ENCODE data around the gene NUP35.

The NUP35 gene

GRCh38 chr2:183093857-183094657 lies 30.2 kb upstream of the NUP35 start:
- no peaks in the 10 kb centered on the region for H3K36me3 ChIP-seq (ENCODE audit: control insufficient read depth, insufficient read depth, low read length)
- no peaks in the 10 kb centered on the region for H3K27me3 ChIP-seq (replicated peaks; ENCODE audit: control insufficient read depth, insufficient read depth, low read length, poor library complexity, severe bottlenecking)
- no peaks in the 10 kb centered on the region for H3K4me1 ChIP-seq (ENCODE audit: control insufficient read depth, insufficient read depth, low read length, poor library complexity, severe bottlenecking)
- DNase-seq, result no peak
- H3K9me3 ChIP-seq (ENCODE audit: control insufficient read depth, low read length), result no peaks in the 10 kb centered on the region
- no peak overlapping the region for H3K27ac ChIP-seq (ENCODE audit: insufficient read depth, low read length, poor library complexity, severe bottlenecking)
- H3K4me3 ChIP-seq (ENCODE audit: insufficient read depth, low read depth, low read length, poor library complexity, severe bottlenecking), result no peak overlapping the region

DNA sequence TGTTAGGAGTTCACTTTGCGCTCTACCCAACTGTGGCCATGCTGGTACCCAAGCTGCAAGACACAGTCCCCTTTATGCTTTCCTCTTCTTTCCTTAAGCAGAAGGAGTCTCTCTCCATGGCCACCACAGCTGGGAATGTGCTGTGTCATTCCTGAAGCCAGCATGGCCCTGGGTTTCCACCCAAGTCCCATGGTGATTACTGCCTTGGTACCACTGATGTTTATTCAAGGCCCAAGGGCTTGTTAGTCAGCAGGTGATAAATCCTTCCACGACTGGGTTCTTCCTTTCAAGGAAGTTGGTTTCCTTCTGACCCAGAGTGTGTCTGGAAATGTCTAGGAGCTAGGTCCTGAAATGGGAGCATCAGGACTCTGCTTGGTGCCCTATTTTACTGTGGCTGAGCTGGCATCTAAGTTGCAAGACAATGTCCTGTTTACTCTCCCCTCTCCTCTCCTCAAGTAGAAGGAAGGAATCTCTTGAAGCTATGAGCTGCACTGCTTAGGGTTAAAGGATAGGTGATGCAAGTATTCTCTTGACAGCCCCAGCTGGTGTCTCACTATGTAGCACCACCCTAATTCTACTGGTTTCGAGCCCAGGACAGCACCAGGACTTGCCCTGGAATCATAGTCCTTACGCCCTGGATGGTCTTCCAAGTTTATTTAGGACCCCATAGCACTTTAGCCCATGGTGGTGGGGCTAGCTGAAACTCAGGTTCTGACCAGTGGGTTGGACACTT lies 18.7 kb upstream of the NUP35 start:
- Histone ChIP-seq H3K4me1 (ENCODE audit: control insufficient read depth, insufficient read depth, low read length, poor library complexity, severe bottlenecking) (no peaks in the 10 kb centered on the region), H3K27ac (ENCODE audit: insufficient read depth, low read length, poor library complexity, severe bottlenecking) (no peak overlapping the region), H3K36me3 (ENCODE audit: control insufficient read depth, insufficient read depth, low read length) (no peaks in the 10 kb centered on the region), H3K4me3 (ENCODE audit: insufficient read depth, low read depth, low read length, poor library complexity, severe bottlenecking) (no peak overlapping the region), H3K27me3 (replicated peaks; ENCODE audit: control insufficient read depth, insufficient read depth, low read length, poor library complexity, severe bottlenecking) (no peaks in the 10 kb centered on the region), H3K9me3 (ENCODE audit: control insufficient read depth, low read length) (no peaks in the 10 kb centered on the region)
- no peak for DNase-seq

- DNase-seq, result no peak
- Histone ChIP-seq H3K9me3 (ENCODE audit: control insufficient read depth, low read length) (no peaks in the 10 kb centered on the region), H3K4me1 (ENCODE audit: control insufficient read depth, insufficient read depth, low read length, poor library complexity, severe bottlenecking) (no peaks in the 10 kb centered on the region), H3K27ac (ENCODE audit: insufficient read depth, low read length, poor library complexity, severe bottlenecking) (no peak overlapping the region), H3K4me3 (ENCODE audit: insufficient read depth, low read depth, low read length, poor library complexity, severe bottlenecking) (no peak overlapping the region), H3K36me3 (ENCODE audit: control insufficient read depth, insufficient read depth, low read length) (no peaks in the 10 kb centered on the region), H3K27me3 (replicated peaks; ENCODE audit: control insufficient read depth, insufficient read depth, low read length, poor library complexity, severe bottlenecking) (no peaks in the 10 kb centered on the region)
Observed at GRCh38 chr2:183112577-183112976, 11.7 kb upstream of the NUP35 start.

- no peak overlapping the region for H3K27ac ChIP-seq (ENCODE audit: insufficient read depth, low read length, poor library complexity, severe bottlenecking)
- no peak for DNase-seq
- no peaks in the 10 kb centered on the region for H3K27me3 ChIP-seq (replicated peaks; ENCODE audit: control insufficient read depth, insufficient read depth, low read length, poor library complexity, severe bottlenecking)
- no peak overlapping the region for H3K4me3 ChIP-seq (ENCODE audit: insufficient read depth, low read depth, low read length, poor library complexity, severe bottlenecking)
- no peaks in the 10 kb centered on the region for H3K36me3 ChIP-seq (ENCODE audit: control insufficient read depth, insufficient read depth, low read length)
- H3K9me3 ChIP-seq (ENCODE audit: control insufficient read depth, low read length), result no peaks in the 10 kb centered on the region
- no peaks in the 10 kb centered on the region for H3K4me1 ChIP-seq (ENCODE audit: control insufficient read depth, insufficient read depth, low read length, poor library complexity, severe bottlenecking)
Observed at GRCh38 chr2:183113630-183114029, 10.6 kb upstream of the NUP35 start.

- no peak overlapping the region for H3K27ac ChIP-seq (ENCODE audit: insufficient read depth, low read length, poor library complexity, severe bottlenecking)
- no peaks in the 10 kb centered on the region for H3K27me3 ChIP-seq (replicated peaks; ENCODE audit: control insufficient read depth, insufficient read depth, low read length, poor library complexity, severe bottlenecking)
- no peaks in the 10 kb centered on the region for H3K4me1 ChIP-seq (ENCODE audit: control insufficient read depth, insufficient read depth, low read length, poor library complexity, severe bottlenecking)
- DNase-seq, result no peak
- no peak overlapping the region for H3K4me3 ChIP-seq (ENCODE audit: insufficient read depth, low read depth, low read length, poor library complexity, severe bottlenecking)
- H3K9me3 ChIP-seq (ENCODE audit: control insufficient read depth, low read length), result no peaks in the 10 kb centered on the region
- H3K36me3 ChIP-seq (ENCODE audit: control insufficient read depth, insufficient read depth, low read length), result no peaks in the 10 kb centered on the region
Observed at GRCh38 chr2:183117226-183117625, 7.0 kb upstream of the NUP35 start.

DNA sequence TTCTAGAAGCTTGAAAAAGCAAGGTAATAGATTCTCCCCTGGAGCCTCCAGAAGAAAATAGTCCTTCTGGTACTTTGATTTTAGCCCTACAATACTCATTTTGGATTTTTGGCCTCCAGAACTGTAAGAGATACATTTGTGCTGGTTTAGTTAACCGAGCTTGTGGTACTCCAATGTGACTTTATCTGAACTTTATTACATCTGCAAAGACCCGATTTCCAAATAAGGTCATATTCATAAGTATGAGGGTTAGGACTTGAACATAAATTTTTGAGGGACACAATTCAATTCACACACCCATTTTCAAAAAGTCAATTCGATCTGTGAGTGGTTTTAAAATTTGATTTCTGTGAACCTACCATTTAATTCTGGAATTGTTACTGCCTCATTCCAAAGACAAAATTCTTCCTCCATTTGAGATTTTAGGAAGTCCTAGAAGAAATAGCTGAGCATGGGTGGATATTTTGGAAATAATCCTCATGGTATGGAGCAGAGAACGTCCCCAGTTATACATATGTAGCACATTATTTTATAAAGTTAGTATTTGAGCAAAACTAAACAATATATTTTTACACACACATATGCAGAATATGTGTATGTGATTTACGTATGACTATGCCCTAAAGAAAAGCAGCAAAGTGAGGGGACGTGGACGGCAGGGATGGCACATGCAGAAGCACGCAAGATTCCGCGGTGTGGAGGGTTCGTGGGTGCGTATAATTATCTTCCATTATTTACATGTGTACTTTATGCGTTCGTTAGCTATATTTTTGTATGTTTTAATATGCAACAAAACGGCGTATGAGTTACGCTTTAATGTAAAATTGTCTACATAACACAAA lies 905 bp upstream of the NUP35 start:
- no peaks in the 10 kb centered on the region for H3K27me3 ChIP-seq (replicated peaks; ENCODE audit: control insufficient read depth, insufficient read depth, low read length, poor library complexity, severe bottlenecking)
- H3K27ac ChIP-seq (ENCODE audit: insufficient read depth, low read length, poor library complexity, severe bottlenecking), result peak overlapping the region; percentile 69
- no peaks in the 10 kb centered on the region for H3K9me3 ChIP-seq (ENCODE audit: control insufficient read depth, low read length)
- no peak for DNase-seq
- no peaks in the 10 kb centered on the region for H3K4me1 ChIP-seq (ENCODE audit: control insufficient read depth, insufficient read depth, low read length, poor library complexity, severe bottlenecking)
- H3K36me3 ChIP-seq (ENCODE audit: control insufficient read depth, insufficient read depth, low read length), result no peaks in the 10 kb centered on the region
- H3K4me3 ChIP-seq (ENCODE audit: insufficient read depth, low read depth, low read length, poor library complexity, severe bottlenecking), result peak overlapping the region; percentile 69

DNA sequence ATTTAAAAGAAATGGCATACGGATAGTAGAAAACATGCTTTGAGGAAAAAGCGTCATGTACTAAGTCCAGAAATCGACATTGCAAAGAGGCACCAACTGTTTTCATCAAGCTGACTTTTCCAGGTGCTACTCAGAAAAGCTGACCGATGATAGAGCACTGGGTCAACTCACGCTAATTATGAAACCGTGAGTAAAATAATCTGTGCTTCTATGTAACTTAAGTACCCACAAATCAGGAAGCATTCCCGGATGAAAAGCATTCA lies 353 bp upstream of the NUP35 start:
- Histone ChIP-seq H3K27ac (ENCODE audit: insufficient read depth, low read length, poor library complexity, severe bottlenecking) (peak overlapping the region; percentile 69), H3K27me3 (replicated peaks; ENCODE audit: control insufficient read depth, insufficient read depth, low read length, poor library complexity, severe bottlenecking) (no peaks in the 10 kb centered on the region), H3K4me1 (ENCODE audit: control insufficient read depth, insufficient read depth, low read length, poor library complexity, severe bottlenecking) (no peaks in the 10 kb centered on the region), H3K36me3 (ENCODE audit: control insufficient read depth, insufficient read depth, low read length) (no peaks in the 10 kb centered on the region), H3K4me3 (ENCODE audit: insufficient read depth, low read depth, low read length, poor library complexity, severe bottlenecking) (peak overlapping the region; percentile 69), H3K9me3 (ENCODE audit: control insufficient read depth, low read length) (no peaks in the 10 kb centered on the region)
- DNase-seq, result no peak

- Histone ChIP-seq H3K9me3 (ENCODE audit: control insufficient read depth, low read length) (no peaks in the 10 kb centered on the region), H3K27ac (ENCODE audit: insufficient read depth, low read length, poor library complexity, severe bottlenecking) (peak overlapping the region; percentile 69), H3K4me3 (ENCODE audit: insufficient read depth, low read depth, low read length, poor library complexity, severe bottlenecking) (peak overlapping the region; percentile 69), H3K27me3 (replicated peaks; ENCODE audit: control insufficient read depth, insufficient read depth, low read length, poor library complexity, severe bottlenecking) (no peaks in the 10 kb centered on the region), H3K36me3 (ENCODE audit: control insufficient read depth, insufficient read depth, low read length) (no peaks in the 10 kb centered on the region), H3K4me1 (ENCODE audit: control insufficient read depth, insufficient read depth, low read length, poor library complexity, severe bottlenecking) (no peaks in the 10 kb centered on the region)
- no peak for DNase-seq
Observed at GRCh38 chr2:183124957-183125255, 663 bp downstream of the NUP35 start.

DNA sequence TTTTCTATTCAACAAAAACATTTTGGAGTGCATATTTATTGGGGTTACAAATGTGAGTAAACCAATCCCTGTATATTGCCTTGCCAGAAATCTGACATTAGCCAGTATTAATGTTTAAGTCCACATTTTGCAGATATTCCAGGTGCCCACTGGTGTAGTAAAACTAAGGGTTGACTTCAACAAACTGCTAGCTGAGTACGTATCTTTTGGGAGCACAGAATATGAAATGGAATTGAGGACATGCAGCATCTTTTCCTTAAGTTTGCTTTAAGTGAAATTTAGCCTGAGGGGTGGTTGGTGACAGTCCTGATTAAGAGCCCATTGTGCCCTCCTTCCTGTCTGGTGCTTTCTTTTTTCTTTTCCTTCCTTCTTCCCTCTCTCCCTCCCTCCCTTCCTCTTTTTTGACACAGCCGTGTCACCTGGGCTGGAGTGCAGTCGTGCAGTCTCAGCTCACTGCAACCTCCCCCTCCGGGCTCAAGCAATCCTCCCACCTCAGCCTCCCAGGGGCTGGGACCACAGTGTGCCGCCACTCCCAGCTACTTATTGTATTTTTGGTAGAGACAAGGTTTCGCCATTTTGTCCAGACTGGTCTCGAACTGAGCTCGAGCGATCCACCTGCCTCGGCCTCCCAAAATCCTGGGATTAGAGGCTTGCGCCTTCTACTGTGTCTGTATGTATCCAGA lies 1.6 kb downstream of the NUP35 start:
- Histone ChIP-seq H3K27me3 (replicated peaks; ENCODE audit: control insufficient read depth, insufficient read depth, low read length, poor library complexity, severe bottlenecking) (no peaks in the 10 kb centered on the region), H3K4me1 (ENCODE audit: control insufficient read depth, insufficient read depth, low read length, poor library complexity, severe bottlenecking) (no peaks in the 10 kb centered on the region), H3K9me3 (ENCODE audit: control insufficient read depth, low read length) (no peaks in the 10 kb centered on the region), H3K27ac (ENCODE audit: insufficient read depth, low read length, poor library complexity, severe bottlenecking) (no peak overlapping the region), H3K4me3 (ENCODE audit: insufficient read depth, low read depth, low read length, poor library complexity, severe bottlenecking) (no peak overlapping the region), H3K36me3 (ENCODE audit: control insufficient read depth, insufficient read depth, low read length) (peaks cover 5% of the 10 kb centered on the region)
- DNase-seq, result no peak

Measured in effector memory CD4-positive, alpha-beta T cell (primary cell).